ENCODE results near the gene DHH.

The DHH gene

GRCh38 chr12:49109641-49110463 is 15.3 kb upstream of the DHH start:
- DNase-seq (ENCODE audit: low spot score), result no peak

- no peak for DNase-seq (ENCODE audit: low spot score)
Observed at GRCh38 chr12:49108958-49109404, 14.4 kb upstream of the DHH start.

- DNase-seq (ENCODE audit: low spot score), result no peak
Observed at GRCh38 chr12:49105504-49106084, 11.0 kb upstream of the DHH start.

- no peak for DNase-seq (ENCODE audit: low spot score)
Observed at GRCh38 chr12:49104822-49105221, 10.2 kb upstream of the DHH start.

GRCh38 chr12:49100380-49100779 is 5.8 kb upstream of the DHH start:
- no peak for DNase-seq (ENCODE audit: low spot score)

GRCh38 chr12:49098703-49099102 is 4.1 kb upstream of the DHH start:
- no peak for DNase-seq (ENCODE audit: low spot score)

GRCh38 chr12:49098035-49098451 is 3.4 kb upstream of the DHH start:
- DNase-seq (ENCODE audit: low spot score), result no peak

GRCh38 chr12:49097381-49097780 is 2.8 kb upstream of the DHH start:
- no peak for DNase-seq (ENCODE audit: low spot score)

- no peak for DNase-seq (ENCODE audit: low spot score)
Observed at GRCh38 chr12:49094975-49095365, 369 bp upstream of the DHH start.

GRCh38 chr12:49093792-49094159 is 825 bp downstream of the DHH start:
- no peak for DNase-seq (ENCODE audit: low spot score)

- no peak for DNase-seq (ENCODE audit: low spot score)
Observed at GRCh38 chr12:49092816-49093406, 1.7 kb downstream of the DHH start.

- DNase-seq (ENCODE audit: low spot score), result peak; percentile 59
Observed at GRCh38 chr12:49092086-49092815, 2.4 kb downstream of the DHH start.

GRCh38 chr12:49091836-49092085 is 2.8 kb downstream of the DHH start:
- no peak for DNase-seq (ENCODE audit: low spot score)

- DNase-seq (ENCODE audit: low spot score), result no peak
Observed at GRCh38 chr12:49091056-49091835, 3.4 kb downstream of the DHH start.

GRCh38 chr12:49089821-49090773 is 4.5 kb downstream of the DHH start:
- DNase-seq (ENCODE audit: low spot score), result no peak

GRCh38 chr12:49088932-49089330 is 5.7 kb downstream of the DHH start:
- no peak for DNase-seq (ENCODE audit: low spot score)

GRCh38 chr12:49088150-49088931 is 6.3 kb downstream of the DHH start:
- peak; percentile 89 for DNase-seq (ENCODE audit: low spot score)

- DNase-seq (ENCODE audit: low spot score), result no peak
Observed at GRCh38 chr12:49086116-49086515, 8.5 kb downstream of the DHH start.

GRCh38 chr12:49084438-49084837 is 10.2 kb downstream of the DHH start:
- no peak for DNase-seq (ENCODE audit: low spot score)

GRCh38 chr12:49079793-49080192 is 14.8 kb downstream of the DHH start:
- DNase-seq (ENCODE audit: low spot score), result no peak
